ENCODE results near the gene SLF2.

DNA sequence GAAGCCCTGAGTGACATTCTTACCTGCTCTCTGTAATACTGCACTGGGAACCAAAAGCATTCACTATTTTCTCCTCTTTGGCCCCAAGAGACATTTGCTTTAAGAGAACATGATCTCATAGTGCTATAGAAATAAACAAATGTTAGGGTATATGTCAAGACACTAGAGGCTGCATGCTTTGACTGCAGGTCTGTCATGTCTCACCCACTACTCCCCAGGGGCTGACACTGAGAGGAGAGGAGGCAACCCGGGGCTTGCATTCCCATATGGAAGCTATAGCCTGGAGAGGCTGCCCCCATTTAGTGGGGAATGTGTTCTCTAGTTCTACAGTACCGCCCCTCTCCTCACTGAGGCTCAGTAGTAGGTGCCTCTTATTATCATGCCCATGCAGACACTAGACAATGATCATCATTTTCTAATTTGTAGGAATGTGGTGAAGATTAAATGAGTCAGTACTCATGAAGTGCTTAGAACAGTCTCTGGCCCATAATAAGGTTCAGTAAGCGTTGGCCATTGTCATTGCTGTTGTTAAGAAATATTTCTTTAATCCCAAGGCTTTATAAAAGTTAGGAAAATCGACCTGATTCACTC lies 4.9 kb upstream of the SLF2 start:
- TF ChIP-seq EP300 (IDR thresholded peaks at IDR 0.05; ENCODE audit: low read length) (no peak), POLR2A (conservative IDR thresholded peaks at IDR 0.05) (no peak), BRD4 (IDR thresholded peaks at IDR 0.05) (no peak), HIVEP1 (CRISPR knock-in tag; IDR thresholded peaks at IDR 0.05) (no peak), NRF1 (conservative IDR thresholded peaks at IDR 0.05 in 1 of 2, IDR thresholded peaks at IDR 0.05 in 1 of 2) (no peak), ZNF239 (CRISPR knock-in tag; IDR thresholded peaks at IDR 0.05) (no peak), PHF21A (IDR thresholded peaks at IDR 0.05; ENCODE audit: borderline replicate concordance, low read depth) (no peak), PCBP2 (IDR thresholded peaks at IDR 0.05; ENCODE audit: low read depth, low read length, poor library complexity, severe bottlenecking) (no peak), KDM5B (IDR thresholded peaks at IDR 0.05; ENCODE audit: insufficient replicate concordance, low read depth, low read length) (no peak), POLR2H (tag; IDR thresholded peaks at IDR 0.05; ENCODE audit: low read depth) (no peak), POLR2AphosphoS2 (IDR thresholded peaks at IDR 0.05; ENCODE audit: low read length) (no peak)
- TF ChIP-seq, protein P1, sequence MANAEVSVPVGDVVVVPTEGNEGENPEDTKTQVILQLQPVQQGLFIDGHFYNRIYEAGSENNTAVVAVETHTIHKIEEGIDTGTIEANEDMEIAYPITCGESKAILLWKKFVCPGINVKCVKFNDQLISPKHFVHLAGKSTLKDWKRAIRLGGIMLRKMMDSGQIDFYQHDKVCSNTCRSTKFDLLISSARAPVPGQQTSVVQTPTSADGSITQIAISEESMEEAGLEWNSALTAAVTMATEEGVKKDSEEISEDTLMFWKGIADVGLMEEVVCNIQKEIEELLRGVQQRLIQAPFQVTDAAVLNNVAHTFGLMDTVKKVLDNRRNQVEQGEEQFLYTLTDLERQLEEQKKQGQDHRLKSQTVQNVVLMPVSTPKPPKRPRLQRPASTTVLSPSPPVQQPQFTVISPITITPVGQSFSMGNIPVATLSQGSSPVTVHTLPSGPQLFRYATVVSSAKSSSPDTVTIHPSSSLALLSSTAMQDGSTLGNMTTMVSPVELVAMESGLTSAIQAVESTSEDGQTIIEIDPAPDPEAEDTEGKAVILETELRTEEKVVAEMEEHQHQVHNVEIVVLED (CRISPR knock-in tag; IDR thresholded peaks at IDR 0.05), result no peak
- TF ChIP-seq, protein P2, sequence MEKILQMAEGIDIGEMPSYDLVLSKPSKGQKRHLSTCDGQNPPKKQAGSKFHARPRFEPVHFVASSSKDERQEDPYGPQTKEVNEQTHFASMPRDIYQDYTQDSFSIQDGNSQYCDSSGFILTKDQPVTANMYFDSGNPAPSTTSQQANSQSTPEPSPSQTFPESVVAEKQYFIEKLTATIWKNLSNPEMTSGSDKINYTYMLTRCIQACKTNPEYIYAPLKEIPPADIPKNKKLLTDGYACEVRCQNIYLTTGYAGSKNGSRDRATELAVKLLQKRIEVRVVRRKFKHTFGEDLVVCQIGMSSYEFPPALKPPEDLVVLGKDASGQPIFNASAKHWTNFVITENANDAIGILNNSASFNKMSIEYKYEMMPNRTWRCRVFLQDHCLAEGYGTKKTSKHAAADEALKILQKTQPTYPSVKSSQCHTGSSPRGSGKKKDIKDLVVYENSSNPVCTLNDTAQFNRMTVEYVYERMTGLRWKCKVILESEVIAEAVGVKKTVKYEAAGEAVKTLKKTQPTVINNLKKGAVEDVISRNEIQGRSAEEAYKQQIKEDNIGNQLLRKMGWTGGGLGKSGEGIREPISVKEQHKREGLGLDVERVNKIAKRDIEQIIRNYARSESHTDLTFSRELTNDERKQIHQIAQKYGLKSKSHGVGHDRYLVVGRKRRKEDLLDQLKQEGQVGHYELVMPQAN (IDR thresholded peaks at IDR 0.05; ENCODE audit: borderline replicate concordance), result no peak
- TF ChIP-seq, protein P3, sequence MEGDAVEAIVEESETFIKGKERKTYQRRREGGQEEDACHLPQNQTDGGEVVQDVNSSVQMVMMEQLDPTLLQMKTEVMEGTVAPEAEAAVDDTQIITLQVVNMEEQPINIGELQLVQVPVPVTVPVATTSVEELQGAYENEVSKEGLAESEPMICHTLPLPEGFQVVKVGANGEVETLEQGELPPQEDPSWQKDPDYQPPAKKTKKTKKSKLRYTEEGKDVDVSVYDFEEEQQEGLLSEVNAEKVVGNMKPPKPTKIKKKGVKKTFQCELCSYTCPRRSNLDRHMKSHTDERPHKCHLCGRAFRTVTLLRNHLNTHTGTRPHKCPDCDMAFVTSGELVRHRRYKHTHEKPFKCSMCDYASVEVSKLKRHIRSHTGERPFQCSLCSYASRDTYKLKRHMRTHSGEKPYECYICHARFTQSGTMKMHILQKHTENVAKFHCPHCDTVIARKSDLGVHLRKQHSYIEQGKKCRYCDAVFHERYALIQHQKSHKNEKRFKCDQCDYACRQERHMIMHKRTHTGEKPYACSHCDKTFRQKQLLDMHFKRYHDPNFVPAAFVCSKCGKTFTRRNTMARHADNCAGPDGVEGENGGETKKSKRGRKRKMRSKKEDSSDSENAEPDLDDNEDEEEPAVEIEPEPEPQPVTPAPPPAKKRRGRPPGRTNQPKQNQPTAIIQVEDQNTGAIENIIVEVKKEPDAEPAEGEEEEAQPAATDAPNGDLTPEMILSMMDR (IDR thresholded peaks at IDR 0.05 in 2 of 3, conservative IDR thresholded peaks at IDR 0.05 in 1 of 3; ENCODE audit: insufficient read depth in 2 of 3, low read depth in 1 of 3, low read length in 3 of 3), result no peak
